GM06990 (cell line): ENCODE measurements around the gene PPL.

Experiments
- DNase-seq: peaks from one replicate; pipeline ENCODE4 v3.0.0-alpha.2; 2011; ENCODE audit not compliant: insufficient read length; ENCODE audit errors: extremely low read depth
- H3K27me3 ChIP-seq: replicated peaks from 2 replicates; pipeline ENCODE4 v1.6.0; 2011; ENCODE audit warnings: low read length; ENCODE audit not compliant: control insufficient read depth, insufficient read depth
- H3K36me3 ChIP-seq: 2 replicates; pipeline ENCODE4 v1.5.1; 2011; ENCODE audit warnings: low read length; ENCODE audit not compliant: control insufficient read depth, insufficient read depth
- H3K4me3 ChIP-seq: replicated peaks from 2 replicates; pipeline ENCODE4 v1.5.1; 2011; ENCODE audit warnings: low read depth, mild to moderate bottlenecking, control low read depth, low read length
- TF ChIP-seq, protein P1 (sequence below): IDR thresholded peaks from 2 replicates; pipeline ENCODE4 v1.5.1; 2011; ENCODE audit warnings: low read length, control low read depth, mild to moderate bottlenecking, inconsistent platforms; ENCODE audit not compliant: insufficient read depth, poor library complexity, severe bottlenecking

Gene PPL

DNA sequence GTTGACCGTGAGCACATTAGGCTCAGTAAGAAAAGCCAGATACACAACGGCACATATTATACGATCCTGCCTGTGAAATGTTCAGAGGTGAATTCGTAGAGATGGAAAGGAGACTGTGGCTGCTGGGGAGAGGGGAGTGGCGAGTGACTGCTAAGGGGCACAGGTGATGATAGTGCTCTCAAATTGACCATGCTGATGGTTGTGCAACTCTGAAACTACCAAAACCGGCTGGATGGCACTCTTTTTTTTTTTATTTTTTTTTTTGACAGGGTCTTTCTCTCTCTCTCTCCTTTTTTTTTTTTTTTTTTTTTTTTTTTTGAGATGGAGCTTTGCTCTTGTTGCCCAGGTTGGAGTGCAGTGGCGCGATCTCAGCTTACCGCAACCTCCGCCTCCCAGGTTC lies 13.0 kb upstream of the PPL start:
- DNase-seq, result no peak
- Histone ChIP-seq H3K27me3 (no peaks in the 10 kb centered on the region; the same call in none of the 2 replicates), H3K36me3 (no peaks in the 10 kb centered on the region), H3K4me3 (no peak overlapping the region)
- TF ChIP-seq, protein P1, sequence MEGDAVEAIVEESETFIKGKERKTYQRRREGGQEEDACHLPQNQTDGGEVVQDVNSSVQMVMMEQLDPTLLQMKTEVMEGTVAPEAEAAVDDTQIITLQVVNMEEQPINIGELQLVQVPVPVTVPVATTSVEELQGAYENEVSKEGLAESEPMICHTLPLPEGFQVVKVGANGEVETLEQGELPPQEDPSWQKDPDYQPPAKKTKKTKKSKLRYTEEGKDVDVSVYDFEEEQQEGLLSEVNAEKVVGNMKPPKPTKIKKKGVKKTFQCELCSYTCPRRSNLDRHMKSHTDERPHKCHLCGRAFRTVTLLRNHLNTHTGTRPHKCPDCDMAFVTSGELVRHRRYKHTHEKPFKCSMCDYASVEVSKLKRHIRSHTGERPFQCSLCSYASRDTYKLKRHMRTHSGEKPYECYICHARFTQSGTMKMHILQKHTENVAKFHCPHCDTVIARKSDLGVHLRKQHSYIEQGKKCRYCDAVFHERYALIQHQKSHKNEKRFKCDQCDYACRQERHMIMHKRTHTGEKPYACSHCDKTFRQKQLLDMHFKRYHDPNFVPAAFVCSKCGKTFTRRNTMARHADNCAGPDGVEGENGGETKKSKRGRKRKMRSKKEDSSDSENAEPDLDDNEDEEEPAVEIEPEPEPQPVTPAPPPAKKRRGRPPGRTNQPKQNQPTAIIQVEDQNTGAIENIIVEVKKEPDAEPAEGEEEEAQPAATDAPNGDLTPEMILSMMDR, result no peak

DNA sequence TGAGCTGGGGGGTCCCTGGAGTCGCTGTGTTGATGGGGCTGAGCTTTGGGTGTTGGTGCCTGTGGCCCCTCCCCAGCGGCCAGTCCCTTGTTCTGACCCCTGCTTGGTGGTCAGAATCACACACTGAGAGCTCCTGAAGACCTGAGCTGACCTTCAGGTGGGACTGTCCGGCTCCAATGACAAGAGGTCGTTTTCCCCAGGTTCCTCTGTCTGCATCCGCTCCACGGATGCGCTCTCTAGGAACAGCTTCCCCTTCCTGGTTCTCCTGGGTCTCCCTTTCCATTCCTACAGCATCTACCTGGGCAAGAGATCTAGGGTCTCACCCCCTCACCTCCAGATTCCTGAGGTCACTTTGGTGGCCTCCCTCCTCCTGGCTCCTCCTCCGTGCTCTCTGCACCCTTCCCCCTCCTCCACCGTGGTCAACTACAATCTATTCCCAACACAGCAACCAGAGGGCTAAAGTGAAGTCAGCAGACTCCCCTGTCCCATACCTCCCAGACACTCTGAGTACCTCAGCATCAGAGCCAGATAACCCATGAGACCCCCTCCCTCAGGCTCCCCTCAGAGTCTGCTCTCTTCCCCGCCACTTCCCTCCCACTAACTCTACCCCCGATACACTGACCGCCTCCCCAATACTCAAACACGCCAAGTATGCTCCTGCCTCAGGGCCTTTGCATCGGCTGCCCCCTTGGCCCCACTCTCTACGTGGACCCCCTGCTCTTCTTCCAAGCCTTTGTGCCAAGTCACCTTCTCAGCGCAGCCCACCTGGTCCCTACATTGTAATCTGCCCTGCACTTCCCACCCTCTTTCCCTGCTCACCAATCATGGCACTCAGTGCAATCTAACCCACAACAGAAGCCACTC lies 12.2 kb upstream of the PPL start:
- Histone ChIP-seq H3K4me3 (no peak overlapping the region), H3K36me3 (no peaks in the 10 kb centered on the region), H3K27me3 (no peaks in the 10 kb centered on the region; the same call in 1 of the 2 replicates)
- no peak for DNase-seq
- TF ChIP-seq, protein P1, result no peak

DNA sequence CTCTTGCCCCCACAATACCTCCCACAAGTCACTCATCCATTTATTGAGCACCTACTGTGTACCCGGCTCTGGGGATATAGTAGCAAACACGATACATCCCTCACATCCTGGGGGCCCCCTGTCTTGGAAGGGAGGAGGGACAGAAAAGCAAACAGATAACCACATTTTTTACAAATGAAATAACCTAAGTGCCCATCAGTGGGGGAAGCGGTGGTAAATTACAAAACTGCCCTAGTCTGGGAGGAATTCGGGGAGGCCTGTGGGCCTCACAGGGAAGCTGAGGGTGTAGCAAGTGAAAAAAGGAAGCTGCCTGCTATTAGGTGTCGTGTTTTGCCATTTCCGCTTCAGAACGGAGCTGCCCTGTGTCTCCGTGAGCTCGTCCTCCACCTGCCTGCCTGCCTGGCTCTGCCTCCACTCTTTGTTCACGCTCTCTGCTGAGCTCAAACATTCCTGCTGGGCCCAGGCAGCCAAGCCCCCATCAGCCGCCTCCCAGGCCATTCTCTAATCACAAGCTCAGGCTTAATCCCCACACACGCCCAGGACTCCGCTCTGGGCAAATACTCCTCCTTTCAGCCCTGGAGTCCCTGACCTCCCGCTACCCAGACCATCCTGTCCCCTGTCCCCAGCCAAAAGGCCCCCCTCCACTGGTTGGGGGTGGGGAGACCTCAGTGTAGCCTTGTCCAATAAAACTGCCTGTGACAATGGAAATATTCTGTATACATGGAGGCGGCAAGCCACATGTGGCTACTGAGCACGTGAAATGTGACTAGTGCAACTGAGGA lies 11.0 kb upstream of the PPL start:
- Histone ChIP-seq H3K27me3 (no peaks in the 10 kb centered on the region; the same call in 1 of the 2 replicates), H3K4me3 (no peak overlapping the region), H3K36me3 (no peaks in the 10 kb centered on the region)
- TF ChIP-seq, protein P1, result no peak
- DNase-seq, result no peak

DNA sequence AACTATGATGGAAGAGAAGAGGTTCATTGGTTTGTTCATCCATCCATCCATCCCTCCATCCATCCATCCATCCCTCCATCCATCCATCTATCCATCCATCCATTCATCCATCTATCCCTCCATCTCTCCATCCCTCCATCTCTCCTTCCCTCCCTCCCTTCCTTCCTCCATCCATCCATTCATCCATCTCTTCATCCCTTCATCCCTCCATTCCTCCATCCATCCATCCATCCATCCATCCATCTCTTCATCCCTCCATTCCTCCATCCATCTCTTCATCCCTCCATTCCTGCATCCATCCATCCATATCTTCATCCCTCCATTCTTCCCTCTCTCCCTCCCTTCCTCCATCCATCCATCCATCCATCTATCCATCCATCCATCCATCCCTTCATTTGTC lies 10.0 kb upstream of the PPL start:
- no peak for DNase-seq
- TF ChIP-seq, protein P1, result no peak
- no peak overlapping the region for H3K4me3 ChIP-seq

DNA sequence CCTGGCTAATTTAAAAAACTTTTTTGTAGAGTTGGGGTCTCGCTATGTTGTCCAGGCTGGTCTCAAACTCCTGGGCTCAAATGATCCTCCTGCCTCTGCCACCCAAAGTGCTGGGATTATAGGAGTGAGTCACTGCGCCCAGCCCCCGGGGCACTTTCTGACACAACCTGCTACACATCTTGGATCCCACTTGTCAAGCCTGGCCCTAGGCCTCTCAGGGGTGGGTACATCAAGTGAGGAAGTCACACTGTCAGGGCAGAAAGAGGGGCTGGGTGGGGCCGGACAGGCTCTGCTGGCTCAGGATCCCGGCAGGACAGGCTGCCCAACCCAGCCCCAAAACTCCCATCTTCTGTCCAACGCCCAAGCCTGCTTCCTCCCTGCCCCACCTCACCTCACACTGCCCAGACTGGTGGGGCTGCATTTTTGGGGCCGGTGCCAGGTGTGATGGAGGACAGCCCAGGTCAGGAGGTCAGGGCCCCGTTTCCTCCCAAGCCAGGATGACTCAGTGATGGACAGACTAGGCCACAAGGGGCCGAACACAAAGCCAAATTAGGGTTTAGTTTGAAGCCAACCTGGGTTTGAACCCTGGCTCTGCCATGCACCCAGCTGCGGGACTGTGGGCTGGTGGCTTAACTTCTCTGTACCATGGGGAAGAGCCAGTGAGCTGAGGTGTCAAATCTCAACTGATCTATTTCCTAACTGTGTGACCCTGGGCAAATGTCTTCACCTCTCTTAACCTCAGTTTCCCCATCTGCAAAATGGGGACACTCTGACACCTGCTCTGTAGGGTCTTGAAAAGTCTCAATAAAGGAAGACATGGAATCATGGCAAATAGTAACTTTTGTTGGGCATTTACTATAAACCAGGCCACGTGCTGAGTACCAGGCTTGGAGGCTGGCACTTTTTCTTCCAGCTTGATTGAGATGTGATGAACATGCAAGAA lies 8.9 kb upstream of the PPL start:
- H3K4me3 ChIP-seq, result no peak overlapping the region
- TF ChIP-seq, protein P1, result no peak
- no peak for DNase-seq

More for the DNA sequence above, 10.0 kb upstream of the PPL start:
- Histone ChIP-seq H3K27me3 (no peaks in the 10 kb centered on the region; the same call in 1 of the 2 replicates), H3K36me3 (no peaks in the 10 kb centered on the region)

More for the DNA sequence above, 8.9 kb upstream of the PPL start:
- Histone ChIP-seq H3K36me3 (no peaks in the 10 kb centered on the region), H3K27me3 (no peaks in the 10 kb centered on the region; the same call in 1 of the 2 replicates)
